Chondrocyte (in vitro differentiated cells): ENCODE results near the gene AKAP13. TPM values are rescaled to one million over a fixed set of nuclear protein-coding genes. Genes with fewer than 3 reads are reported as not detected.

ENCODE experiments used
- DNase-seq: peaks from one replicate; pipeline ENCODE4 v3.0.0; 2021; ENCODE audit warnings: mixed read lengths, low spot score
- H3K27ac Mint-ChIP-seq: one replicate; pipeline ENCODE4 v1.8.0; 2021; ENCODE audit warnings: mild to moderate bottlenecking, moderate library complexity, mixed read lengths; ENCODE audit not compliant: unreplicated experiment
- H3K27me3 Mint-ChIP-seq: 2 replicates; pipeline ENCODE4 v1.8.0; 2021; ENCODE audit warnings: low read depth, mixed read lengths
- H3K36me3 Mint-ChIP-seq: 2 replicates; pipeline ENCODE4 v1.8.0; 2021; ENCODE audit warnings: low read depth, mixed read lengths
- H3K4me1 Mint-ChIP-seq: 2 replicates; pipeline ENCODE4 v1.8.0; 2021; ENCODE audit warnings: low read depth, mild to moderate bottlenecking, mixed read lengths
- H3K4me3 Mint-ChIP-seq: one replicate; pipeline ENCODE4 v1.8.0; 2021; ENCODE audit warnings: mild to moderate bottlenecking, moderate library complexity, mixed read lengths; ENCODE audit not compliant: unreplicated experiment
- H3K9me3 Mint-ChIP-seq: 2 replicates; pipeline ENCODE4 v1.8.0; 2021; ENCODE audit warnings: low read depth, mixed read lengths
- CTCF ChIP-seq: fragments of 200-600 bp; sonication (generic); IDR thresholded peaks from 2 replicates; pipeline ENCODE4 v1.5.0; 2021; ENCODE audit warnings: antibody characterized with exemption, mild to moderate bottlenecking, moderate library complexity
- total RNA-seq: library from RNA; stranded (reverse); gene quantifications from 3 replicates; pipeline ENCODE4 v1.2.1, GENCODE V29; 2021

The AKAP13 gene
- total RNA-seq, 1 donor from 2014 or later, result 80.6 TPM

GRCh38 chr15:85334241-85334640 is 46.2 kb upstream of the AKAP13 start:
- Mint-ChIP-seq H3K36me3 (no peaks in the 10 kb centered on the region), H3K4me3 (no peak overlapping the region), H3K27ac (no peak overlapping the region), H3K4me1 (peaks cover 58% of the 10 kb centered on the region), H3K9me3 (no peaks in the 10 kb centered on the region), H3K27me3 (no peaks in the 10 kb centered on the region)
- no peak for TF ChIP-seq CTCF
- DNase-seq, result no peak

- no peaks in the 10 kb centered on the region for H3K9me3 Mint-ChIP-seq
- no peaks in the 10 kb centered on the region for H3K36me3 Mint-ChIP-seq
- H3K27me3 Mint-ChIP-seq, result no peaks in the 10 kb centered on the region
- H3K27ac Mint-ChIP-seq, result no peak overlapping the region
- no peak overlapping the region for H3K4me3 Mint-ChIP-seq
- no peak for TF ChIP-seq CTCF
- peaks cover 51% of the 10 kb centered on the region for H3K4me1 Mint-ChIP-seq
- DNase-seq, result no peak
Measured at GRCh38 chr15:85335193-85335942, 45.0 kb upstream of the AKAP13 start.

- no peak for TF ChIP-seq CTCF
- Mint-ChIP-seq H3K27me3 (no peaks in the 10 kb centered on the region), H3K4me3 (no peak overlapping the region), H3K27ac (no peak overlapping the region), H3K4me1 (peaks cover 35% of the 10 kb centered on the region), H3K9me3 (no peaks in the 10 kb centered on the region), H3K36me3 (no peaks in the 10 kb centered on the region)
- no peak for DNase-seq
Measured at GRCh38 chr15:85336880-85337279, 43.5 kb upstream of the AKAP13 start.

GRCh38 chr15:85337425-85338074 is 42.9 kb upstream of the AKAP13 start:
- Mint-ChIP-seq H3K27ac (peak overlapping the region; percentile 34), H3K36me3 (no peaks in the 10 kb centered on the region), H3K9me3 (no peaks in the 10 kb centered on the region), H3K4me1 (peaks cover 31% of the 10 kb centered on the region), H3K27me3 (no peaks in the 10 kb centered on the region), H3K4me3 (no peak overlapping the region)
- TF ChIP-seq CTCF, result no peak
- no peak for DNase-seq

GRCh38 chr15:85340321-85340665 is 40.1 kb upstream of the AKAP13 start:
- TF ChIP-seq CTCF, result no peak
- H3K9me3 Mint-ChIP-seq, result no peaks in the 10 kb centered on the region
- H3K36me3 Mint-ChIP-seq, result no peaks in the 10 kb centered on the region
- no peak for DNase-seq
- no peak overlapping the region for H3K4me3 Mint-ChIP-seq
- H3K27me3 Mint-ChIP-seq, result no peaks in the 10 kb centered on the region
- peaks cover 34% of the 10 kb centered on the region for H3K4me1 Mint-ChIP-seq
- no peak overlapping the region for H3K27ac Mint-ChIP-seq
